ENCODE measurements around the gene CREB3. TPM values are rescaled to one million over a fixed set of nuclear protein-coding genes. Genes with fewer than 3 reads are reported as not detected.

CREB3 gene
- polyA plus RNA-seq, 3 donors: 17.4 to 38.7 (median 32.2) TPM

DNA sequence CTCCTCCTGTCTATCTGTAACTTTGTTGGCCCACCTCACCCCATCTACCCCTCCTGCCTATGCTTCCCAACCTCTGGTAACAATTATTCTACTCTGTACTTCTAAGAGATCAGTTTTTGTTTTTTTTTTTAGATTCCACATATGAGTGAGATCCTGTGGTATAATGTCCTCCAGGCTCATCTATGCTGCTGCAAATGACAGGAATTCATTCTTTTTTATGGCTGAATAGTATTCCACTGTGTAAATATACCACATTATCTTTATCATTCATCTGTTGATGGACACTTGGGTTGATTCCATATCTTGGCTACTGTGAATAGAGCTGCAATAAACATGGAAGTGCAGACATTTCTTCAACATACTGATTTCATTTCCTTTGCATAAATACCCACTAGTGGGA lies 51.0 kb downstream of the CREB3 start:
- intact Hi-C loops (cut with micrococcal nuclease): no loop called here
- Mint-ChIP-seq H3K4me3 (no peak overlapping the region), H3K4me1 (no peaks in the 10 kb centered on the region), H3K36me3 (no peaks in the 10 kb centered on the region), H3K9me3 (peaks cover 0 to 3% (median 0%) of the 10 kb centered on the region in 7 donors), H3K27ac (peak overlapping the region in 1 of 7 donors; percentile 48), H3K27me3 (ENCODE audit: low read depth in 3 of 3) (no peaks in the 10 kb centered on the region)
- Histone ChIP-seq H3K4me3 (replicated peaks in 1 of 3; ENCODE audit: low read depth in 2 of 3, low read length in 3 of 3) (no peak overlapping the region), H3K27ac (ENCODE audit: low read depth in 1 of 2, low read length in 2 of 2) (no peak overlapping the region), H3K4me1 (ENCODE audit: control insufficient read depth in 1 of 2, insufficient read depth in 2 of 2, low read length in 2 of 2) (no peaks in the 10 kb centered on the region), H3K9me3 (replicated peaks in 1 of 2; ENCODE audit: control insufficient read depth in 1 of 2, insufficient read depth in 1 of 2, low read length in 2 of 2) (no peaks in the 10 kb centered on the region), H4K20me1 (ENCODE audit: insufficient read depth, low read length) (no peaks in the 10 kb centered on the region), H2AFZ (ENCODE audit: insufficient read depth, low read depth, low read length, poor library complexity, severe bottlenecking) (no peak overlapping the region), H3K36me3 (replicated peaks in 1 of 2; ENCODE audit: control insufficient read depth in 1 of 2, insufficient read depth in 2 of 2, low read length in 2 of 2) (no peaks in the 10 kb centered on the region), H3K4me2 (replicated peaks; ENCODE audit: extremely low read depth, low read length, poor library complexity, severe bottlenecking) (no peak overlapping the region), H3K79me2 (ENCODE audit: insufficient read depth, low read length) (no peaks in the 10 kb centered on the region), H3K9ac (ENCODE audit: insufficient read depth, low read length, poor library complexity, severe bottlenecking) (no peak overlapping the region), H3K27me3 (ENCODE audit: control insufficient read depth in 2 of 2, insufficient read depth in 2 of 2, low read length in 2 of 2) (no peaks in the 10 kb centered on the region)
- TF ChIP-seq, protein P1, sequence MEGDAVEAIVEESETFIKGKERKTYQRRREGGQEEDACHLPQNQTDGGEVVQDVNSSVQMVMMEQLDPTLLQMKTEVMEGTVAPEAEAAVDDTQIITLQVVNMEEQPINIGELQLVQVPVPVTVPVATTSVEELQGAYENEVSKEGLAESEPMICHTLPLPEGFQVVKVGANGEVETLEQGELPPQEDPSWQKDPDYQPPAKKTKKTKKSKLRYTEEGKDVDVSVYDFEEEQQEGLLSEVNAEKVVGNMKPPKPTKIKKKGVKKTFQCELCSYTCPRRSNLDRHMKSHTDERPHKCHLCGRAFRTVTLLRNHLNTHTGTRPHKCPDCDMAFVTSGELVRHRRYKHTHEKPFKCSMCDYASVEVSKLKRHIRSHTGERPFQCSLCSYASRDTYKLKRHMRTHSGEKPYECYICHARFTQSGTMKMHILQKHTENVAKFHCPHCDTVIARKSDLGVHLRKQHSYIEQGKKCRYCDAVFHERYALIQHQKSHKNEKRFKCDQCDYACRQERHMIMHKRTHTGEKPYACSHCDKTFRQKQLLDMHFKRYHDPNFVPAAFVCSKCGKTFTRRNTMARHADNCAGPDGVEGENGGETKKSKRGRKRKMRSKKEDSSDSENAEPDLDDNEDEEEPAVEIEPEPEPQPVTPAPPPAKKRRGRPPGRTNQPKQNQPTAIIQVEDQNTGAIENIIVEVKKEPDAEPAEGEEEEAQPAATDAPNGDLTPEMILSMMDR (IDR thresholded peaks at IDR 0.05): no peak
- no peak for DNase-seq

Small RNA genes within 50 kb of the gene (small RNA-seq; reads per million reads assigned to genes)
- gene MIR6853 (ENCODE audit: insufficient read length, low read depth): 0.94 reads per million

Other genes starting within 250 kb of the CREB3 start
- 10 to 100 TPM in 1 of 3 donors, 1 to 10 TPM in 2; 2.2 to 18.8 (median 3.7) TPM for gene RUSC2, start 242.6 kb upstream of the CREB3 start, polyA plus RNA-seq
- 10 to 100 TPM in 1 of 3 donors, 1 to 10 TPM in 2; 2.9 to 38.3 (median 2.9) TPM for gene TESK1, start 127.4 kb upstream of the CREB3 start, polyA plus RNA-seq
- 1 to 10 TPM; 1.6 to 6.8 (median 1.8) TPM for gene CD72, start 114.3 kb upstream of the CREB3 start, polyA plus RNA-seq
- gene SIT1, start 81.7 kb upstream of the CREB3 start, polyA plus RNA-seq: under 1 TPM in 2 of 3 donors, not detected in 1; 0.27 to 0.36 TPM
- gene RMRP, start 74.6 kb upstream of the CREB3 start, polyA plus RNA-seq: 10 to 100 TPM in 1 of 3 donors, not detected in 2; 13.3 TPM
- 10 to 100 TPM; 17.2 to 32.6 (median 23.2) TPM for gene CCDC107, start 74.4 kb upstream of the CREB3 start, polyA plus RNA-seq
- gene ARHGEF39, start 67.5 kb upstream of the CREB3 start, polyA plus RNA-seq: under 1 TPM; 0.13 to 0.53 (median 0.42) TPM
- not detected for gene CA9, start 58.7 kb upstream of the CREB3 start, polyA plus RNA-seq
- gene TPM2, start 42.7 kb upstream of the CREB3 start, polyA plus RNA-seq: 1 to 10 TPM in 1 of 3 donors, not detected in 2; 7.7 TPM
- 100 to 1,000 TPM in 1 of 3 donors, 10 to 100 TPM in 2; 46.6 to 251 (median 93.0) TPM for gene TLN1, start 471 bp upstream of the CREB3 start, polyA plus RNA-seq
- 100 to 1,000 TPM in 1 of 3 donors, 10 to 100 TPM in 2; 18.1 to 130 (median 26.4) TPM for gene GBA2, start 16.6 kb downstream of the CREB3 start, polyA plus RNA-seq
- 1 to 10 TPM; 2.3 to 9.0 (median 3.3) TPM for gene RGP1, start 16.6 kb downstream of the CREB3 start, polyA plus RNA-seq
- gene MSMP, start 21.6 kb downstream of the CREB3 start, polyA plus RNA-seq: not detected
- gene NPR2, start 58.9 kb downstream of the CREB3 start, polyA plus RNA-seq: under 1 TPM in 1 of 3 donors, not detected in 2; 0.48 TPM
- gene SPAG8, start 79.6 kb downstream of the CREB3 start, polyA plus RNA-seq: 1 to 10 TPM in 1 of 3 donors, under 1 TPM in 2; 0.52 to 2.9 (median 0.68) TPM
- 10 to 100 TPM; 19.9 to 64.5 (median 59.1) TPM for gene HINT2, start 82.4 kb downstream of the CREB3 start, polyA plus RNA-seq
- gene FAM221B, start 96.1 kb downstream of the CREB3 start, polyA plus RNA-seq: under 1 TPM in 2 of 3 donors, not detected in 1; 0.05 to 0.63 TPM
- gene TMEM8B, start 96.6 kb downstream of the CREB3 start, polyA plus RNA-seq: 10 to 100 TPM in 1 of 3 donors, 1 to 10 TPM in 2; 2.6 to 11.6 (median 3.8) TPM
- not detected for gene OR13J1, start 137.7 kb downstream of the CREB3 start, polyA plus RNA-seq
- gene HRCT1, start 173.5 kb downstream of the CREB3 start, polyA plus RNA-seq: not detected
- gene SPAAR, start 176.8 kb downstream of the CREB3 start, polyA plus RNA-seq: not detected
- not detected for gene OR2S2, start 225.5 kb downstream of the CREB3 start, polyA plus RNA-seq